ENCODE measurements around the gene FBXL16. TPM values are rescaled to one million over a fixed set of nuclear protein-coding genes. Genes with fewer than 3 reads are reported as not detected.

The FBXL16 gene
- total and polyA plus RNA-seq, 2 experiments from 2014 or later = 0.29 to 0.54 TPM

DNA sequence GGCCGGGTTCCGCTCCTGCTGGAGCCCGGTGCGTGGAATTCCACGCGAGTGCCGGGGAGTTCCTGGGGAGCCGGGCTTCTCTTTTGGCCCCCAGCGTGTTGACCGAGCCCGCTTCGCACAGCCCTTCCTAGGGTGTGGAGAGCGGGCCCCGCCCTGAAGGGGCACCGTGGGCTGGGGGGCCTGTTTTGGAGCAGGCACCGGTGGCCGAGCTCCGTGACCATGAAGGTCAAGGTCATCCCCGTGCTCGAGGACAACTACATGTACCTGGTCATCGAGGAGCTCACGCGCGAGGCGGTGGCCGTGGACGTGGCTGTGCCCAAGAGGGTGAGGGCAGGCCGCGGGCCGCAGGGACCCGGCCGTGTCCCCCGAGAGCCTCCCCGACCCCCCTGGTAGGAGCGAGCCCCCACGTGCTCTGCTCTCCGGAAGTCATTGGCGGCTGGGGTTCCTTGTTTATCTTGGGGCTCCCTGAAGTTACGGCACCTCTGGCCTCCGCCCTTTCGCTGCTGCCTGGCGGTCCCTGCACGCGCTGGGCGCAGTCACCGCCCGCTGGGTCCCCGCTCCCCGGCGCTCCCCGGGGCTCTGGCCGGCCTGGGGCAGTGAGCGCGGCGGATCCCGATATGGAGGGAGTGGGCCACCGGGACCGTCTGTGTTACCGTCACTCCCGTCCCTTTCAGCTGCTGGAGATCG is 21.8 kb upstream of the FBXL16 start:
- DNase-seq = peak; percentile 39
- TF ChIP-seq EZH2phosphoT487 (IDR thresholded peaks at IDR 0.05; ENCODE audit: insufficient read depth, low read depth) (no peak), EZH2 (IDR thresholded peaks at IDR 0.05; ENCODE audit: insufficient read depth, poor library complexity, severe bottlenecking) (no peak)
- Histone ChIP-seq H3K4me2 (ENCODE audit: unreplicated experiment) (peak overlapping the region; percentile 83), H3K36me3 (ENCODE audit: low read depth) (no peaks in the 10 kb centered on the region), H3K9me2 (ENCODE audit: insufficient read depth) (no peaks in the 10 kb centered on the region), H3K4me3 (peak overlapping the region; percentile 72), H3K9ac (peak overlapping the region; percentile 71), H3K27me3 (replicated peaks; ENCODE audit: insufficient read depth) (no peaks in the 10 kb centered on the region), H3K27ac (no peak overlapping the region), H3K9me3 (ENCODE audit: low read depth) (no peaks in the 10 kb centered on the region), H3K79me2 (ENCODE audit: insufficient read depth) (no peaks in the 10 kb centered on the region), H3K4me1 (ENCODE audit: insufficient read depth) (no peaks in the 10 kb centered on the region), H2AFZ (peak overlapping the region; percentile 36), H4K20me1 (ENCODE audit: insufficient read depth) (no peaks in the 10 kb centered on the region), H3F3A (ENCODE audit: insufficient read depth) (no peaks in the 10 kb centered on the region)
- WGBS, 2 experiments (ENCODE audit: low coverage in 1 of 2, low lambda C conversion rate in 2 of 2, missing lambda C conversion rate in 2 of 2) = 0 to 2% methylated on average over 49 to 50 of the region's 61 CpGs
- in situ Hi-C loops (cut with MboI) = no loop called here

DNA sequence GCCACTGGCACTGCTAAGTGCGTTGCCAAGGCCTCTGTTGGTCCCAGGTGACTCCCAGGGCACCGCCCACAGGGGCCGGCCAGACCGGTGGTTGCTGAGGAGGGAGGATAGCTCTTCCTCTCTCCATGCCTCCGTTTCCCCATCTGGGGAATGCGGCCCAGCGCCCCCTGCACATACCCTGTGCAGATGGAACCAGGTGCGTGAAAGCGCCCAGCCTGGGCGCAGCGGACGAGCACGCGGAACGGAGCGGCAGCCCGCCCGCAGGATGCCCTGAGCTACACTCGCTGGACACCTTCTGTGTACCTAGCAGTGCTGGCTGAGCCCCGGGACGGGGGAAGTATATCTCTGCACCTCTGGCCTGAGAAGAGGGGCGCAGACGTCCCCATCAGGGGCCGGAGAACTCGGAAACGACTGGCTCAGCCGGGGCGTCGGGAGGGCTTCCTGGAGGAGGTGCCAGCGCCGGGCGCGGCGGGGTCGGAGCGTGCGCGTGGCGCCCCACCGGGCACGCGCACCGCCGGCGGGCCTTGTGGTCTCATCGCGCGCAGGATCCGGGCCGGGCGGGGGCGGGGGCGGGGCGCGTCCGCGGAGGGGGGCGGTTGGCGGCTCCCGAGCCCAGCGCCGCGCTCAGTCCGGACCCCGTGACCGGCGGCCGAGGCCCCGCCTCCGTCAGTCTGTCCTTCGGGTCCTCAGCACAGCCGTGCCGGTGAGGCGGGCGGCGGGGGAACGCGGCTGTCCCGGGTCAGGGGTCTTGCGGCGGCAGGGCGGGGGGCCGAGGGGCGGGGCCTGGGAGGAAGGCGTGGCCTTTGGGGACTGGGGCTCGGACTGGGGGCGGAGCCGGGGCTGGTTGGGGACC is 21.1 kb upstream of the FBXL16 start, which contains the start of the genes CCDC78 and HAGHL:
TSS of gene CCDC78 (minus strand) at position 6 of the 853 bp plus-strand sequence. CDS start 76 bp downstream, outside the sequence.
TSS of gene HAGHL (plus strand) at position 669 of the 853 bp plus-strand sequence. CDS start 404 bp downstream, outside the sequence.
- H3K36me3 ChIP-seq (ENCODE audit: low read depth) = no peaks in the 10 kb centered on the region
- peak within 1 kb of the TSS; percentile 36 for H2AFZ ChIP-seq
- H3K79me2 ChIP-seq (ENCODE audit: insufficient read depth) = no peaks in the 10 kb centered on the region
- H3K4me3 ChIP-seq = peak within 1 kb of the TSS; percentile 72
- H3K9me3 ChIP-seq (ENCODE audit: low read depth) = no peaks in the 10 kb centered on the region
- in situ Hi-C loops (cut with MboI) = no loop called here
- DNase-seq = peak; percentile 63
- no peaks in the 10 kb centered on the region for H3F3A ChIP-seq (ENCODE audit: insufficient read depth)
- no peak within 1 kb of the TSS for H3K27ac ChIP-seq
- no peaks in the 10 kb centered on the region for H3K9me2 ChIP-seq (ENCODE audit: insufficient read depth)
- peak within 1 kb of the TSS; percentile 83 for H3K4me2 ChIP-seq (ENCODE audit: unreplicated experiment)
- WGBS, 2 experiments (ENCODE audit: low coverage in 1 of 2, low lambda C conversion rate in 2 of 2, missing lambda C conversion rate in 2 of 2) = 2 to 3% methylated on average over 51 to 65 of the region's 88 CpGs
- no peaks in the 10 kb centered on the region for H3K4me1 ChIP-seq (ENCODE audit: insufficient read depth)
- no peaks in the 10 kb centered on the region for H4K20me1 ChIP-seq (ENCODE audit: insufficient read depth)
- peak within 1 kb of the TSS; percentile 71 for H3K9ac ChIP-seq
- no peaks in the 10 kb centered on the region for H3K27me3 ChIP-seq (replicated peaks; ENCODE audit: insufficient read depth)
- no peak for TF ChIP-seq EZH2 (IDR thresholded peaks at IDR 0.05; ENCODE audit: insufficient read depth, poor library complexity, severe bottlenecking)
- no peak for TF ChIP-seq EZH2phosphoT487 (IDR thresholded peaks at IDR 0.05; ENCODE audit: insufficient read depth, low read depth)

DNA sequence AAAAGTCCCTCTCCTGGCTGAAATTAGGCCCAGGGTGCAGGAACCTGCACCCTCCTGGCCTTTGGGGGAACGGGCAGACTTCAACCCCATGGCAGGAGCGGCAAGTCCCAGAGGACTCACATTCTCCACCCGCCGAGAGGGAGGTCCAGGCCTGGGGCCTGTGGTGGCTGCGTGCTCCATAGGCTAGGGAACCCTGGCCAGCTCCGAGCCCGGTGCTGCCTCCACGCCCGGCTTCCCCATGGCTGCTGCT is 20.5 kb upstream of the FBXL16 start:
- TF ChIP-seq EZH2phosphoT487 (IDR thresholded peaks at IDR 0.05; ENCODE audit: insufficient read depth, low read depth) (no peak), EZH2 (IDR thresholded peaks at IDR 0.05; ENCODE audit: insufficient read depth, poor library complexity, severe bottlenecking) (no peak)
- Histone ChIP-seq H3K9me2 (ENCODE audit: insufficient read depth) (no peaks in the 10 kb centered on the region), H3K9ac (no peak overlapping the region), H3K36me3 (ENCODE audit: low read depth) (no peaks in the 10 kb centered on the region), H3K9me3 (ENCODE audit: low read depth) (no peaks in the 10 kb centered on the region), H3K4me1 (ENCODE audit: insufficient read depth) (no peaks in the 10 kb centered on the region), H3K79me2 (ENCODE audit: insufficient read depth) (no peaks in the 10 kb centered on the region), H3K27ac (no peak overlapping the region), H4K20me1 (ENCODE audit: insufficient read depth) (no peaks in the 10 kb centered on the region), H3K27me3 (replicated peaks; ENCODE audit: insufficient read depth) (no peaks in the 10 kb centered on the region), H2AFZ (no peak overlapping the region), H3F3A (ENCODE audit: insufficient read depth) (no peaks in the 10 kb centered on the region), H3K4me2 (ENCODE audit: unreplicated experiment) (no peak overlapping the region), H3K4me3 (no peak overlapping the region)
- in situ Hi-C loops (cut with MboI) = no loop called here
- DNase-seq = peak; percentile 42
- WGBS, 2 experiments (ENCODE audit: low coverage in 1 of 2, low lambda C conversion rate in 2 of 2, missing lambda C conversion rate in 2 of 2) = 17 to 23% methylated on average over 8 to 9 of the region's 9 CpGs

DNA sequence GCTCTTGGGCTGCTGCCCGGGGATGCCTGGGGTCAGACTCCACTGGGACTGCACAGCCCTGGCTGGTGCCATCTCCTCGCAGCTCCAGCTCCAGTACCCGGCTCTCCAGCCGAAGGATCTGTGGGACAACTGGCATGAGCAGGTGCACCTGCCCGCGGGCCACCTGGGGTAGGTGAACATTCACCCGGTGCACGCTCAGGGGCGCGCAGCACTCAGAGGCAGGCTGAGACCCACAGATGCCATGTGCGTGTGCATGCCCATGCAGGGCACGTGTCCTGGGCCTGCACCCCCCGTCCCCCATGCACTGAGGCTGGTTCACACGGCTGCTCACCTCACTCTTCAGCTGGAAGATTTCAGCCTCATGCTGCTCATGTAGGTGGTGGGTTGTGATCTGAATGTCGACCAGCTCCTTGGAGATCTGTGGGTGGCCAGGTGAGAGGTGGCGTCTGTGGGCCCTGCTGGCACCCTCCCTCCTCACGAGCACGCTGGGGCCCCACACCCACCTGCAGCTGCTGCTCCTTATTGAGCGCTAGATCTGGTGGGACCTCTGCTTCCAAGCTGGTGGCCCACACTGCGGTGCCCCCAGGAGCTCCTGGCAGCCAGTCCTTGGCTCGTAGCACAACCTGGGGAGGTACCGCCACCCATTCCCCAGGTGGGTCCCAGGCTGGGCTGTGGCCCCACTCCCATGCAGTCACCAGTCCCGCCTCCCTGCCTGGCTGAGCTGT is 20.0 kb upstream of the FBXL16 start:
- H3K4me2 ChIP-seq (ENCODE audit: unreplicated experiment) = no peak overlapping the region
- no peak overlapping the region for H2AFZ ChIP-seq
- DNase-seq = no peak
- H3K4me1 ChIP-seq (ENCODE audit: insufficient read depth) = no peaks in the 10 kb centered on the region
- H3K27ac ChIP-seq = no peak overlapping the region
- H3K9ac ChIP-seq = no peak overlapping the region
- H3K9me3 ChIP-seq (ENCODE audit: low read depth) = no peaks in the 10 kb centered on the region
- H3K27me3 ChIP-seq (replicated peaks; ENCODE audit: insufficient read depth) = no peaks in the 10 kb centered on the region
- no peaks in the 10 kb centered on the region for H4K20me1 ChIP-seq (ENCODE audit: insufficient read depth)
- H3K36me3 ChIP-seq (ENCODE audit: low read depth) = no peaks in the 10 kb centered on the region
- in situ Hi-C loops (cut with MboI) = no loop called here
- H3F3A ChIP-seq (ENCODE audit: insufficient read depth) = no peaks in the 10 kb centered on the region
- WGBS, 2 experiments (ENCODE audit: low coverage in 1 of 2, low lambda C conversion rate in 2 of 2, missing lambda C conversion rate in 2 of 2) = 71 to 79% methylated on average over 23 of the region's 23 CpGs
- no peak overlapping the region for H3K4me3 ChIP-seq
- no peaks in the 10 kb centered on the region for H3K79me2 ChIP-seq (ENCODE audit: insufficient read depth)
- H3K9me2 ChIP-seq (ENCODE audit: insufficient read depth) = no peaks in the 10 kb centered on the region
- TF ChIP-seq EZH2 (IDR thresholded peaks at IDR 0.05; ENCODE audit: insufficient read depth, poor library complexity, severe bottlenecking) (no peak), EZH2phosphoT487 (IDR thresholded peaks at IDR 0.05; ENCODE audit: insufficient read depth, low read depth) (no peak)

Measured in GM23248 (cell line).